ENCODE measurements around the gene DMRT3.
"Not testable (repeated sequence)": the region's sequence is repeated elsewhere in the genome, so short reads cannot be mapped to it uniquely, and the experiment has no call there.

DMRT3 gene

DNA sequence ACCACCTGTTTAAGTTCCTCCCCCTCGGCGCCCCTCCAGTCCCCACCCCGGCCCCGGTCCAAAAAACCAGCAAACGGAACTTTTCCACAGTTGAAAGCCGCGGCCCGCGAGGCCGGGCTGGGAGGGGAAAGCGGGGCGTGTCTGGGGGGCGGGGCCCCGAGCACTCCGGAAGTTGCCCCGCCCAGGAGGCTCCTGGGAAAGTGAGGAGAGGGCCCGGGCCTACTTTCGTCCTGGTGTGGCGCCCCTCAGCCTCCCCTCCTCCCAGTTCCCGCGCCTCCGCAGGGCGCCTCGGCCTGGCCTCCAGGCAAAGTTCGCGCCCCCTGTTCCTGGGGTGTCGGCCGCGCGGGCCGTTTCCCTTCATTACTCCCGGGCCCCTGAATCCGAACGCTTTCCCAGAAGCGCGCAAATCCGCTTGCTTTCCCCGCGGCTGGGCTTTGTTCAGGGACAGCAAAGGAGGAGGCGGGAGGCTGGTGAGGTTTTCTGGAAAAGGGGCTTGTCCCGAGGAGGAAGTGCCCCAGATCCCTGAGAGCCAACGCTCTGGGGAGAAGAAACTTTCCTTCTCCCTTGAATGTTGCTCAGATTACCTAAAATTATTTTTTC lies 4.5 kb upstream of the DMRT3 start:
- DNase-seq (ENCODE audit: low read depth): no peak

DNA sequence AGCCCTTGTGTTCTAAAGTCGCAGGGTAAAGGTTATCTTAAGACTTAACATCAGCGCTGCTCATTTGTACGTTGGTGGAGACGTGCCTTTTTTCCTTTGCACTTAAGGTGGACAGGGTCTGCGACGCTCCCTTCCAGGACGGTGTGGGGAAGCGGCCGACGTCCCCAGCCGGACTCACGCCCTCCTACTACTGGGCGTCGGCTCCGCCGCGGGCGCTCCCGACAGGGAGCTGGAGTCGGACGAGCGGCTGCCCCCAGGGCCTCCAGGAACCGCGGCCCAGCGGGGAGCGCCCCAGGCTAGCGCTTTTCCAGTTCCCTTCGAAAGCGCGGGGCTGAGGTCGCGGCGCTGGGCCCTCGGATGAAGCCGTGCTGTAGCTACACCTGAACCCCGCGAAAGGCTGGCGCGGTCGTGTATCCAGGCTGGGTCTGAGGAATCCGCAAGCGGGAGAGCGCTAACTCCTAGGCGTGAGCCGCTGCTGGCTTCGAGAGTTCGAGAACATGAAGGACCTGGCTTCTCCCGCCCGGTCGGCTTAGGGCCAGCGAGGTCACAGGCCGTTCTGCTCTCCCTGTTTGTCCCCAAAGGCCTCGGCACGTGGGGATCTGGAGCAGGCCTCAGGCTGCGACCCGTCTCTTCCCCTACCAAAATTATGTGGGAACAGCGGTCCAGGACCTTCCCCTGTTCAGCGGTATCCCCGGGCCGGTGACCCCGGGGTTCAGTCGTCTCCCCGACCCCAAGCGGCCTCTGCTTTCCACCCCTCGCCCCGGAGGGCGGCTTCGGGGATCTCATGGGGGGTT lies 3.8 kb upstream of the DMRT3 start:
- DNase-seq (ENCODE audit: low read depth): no peak

DNA sequence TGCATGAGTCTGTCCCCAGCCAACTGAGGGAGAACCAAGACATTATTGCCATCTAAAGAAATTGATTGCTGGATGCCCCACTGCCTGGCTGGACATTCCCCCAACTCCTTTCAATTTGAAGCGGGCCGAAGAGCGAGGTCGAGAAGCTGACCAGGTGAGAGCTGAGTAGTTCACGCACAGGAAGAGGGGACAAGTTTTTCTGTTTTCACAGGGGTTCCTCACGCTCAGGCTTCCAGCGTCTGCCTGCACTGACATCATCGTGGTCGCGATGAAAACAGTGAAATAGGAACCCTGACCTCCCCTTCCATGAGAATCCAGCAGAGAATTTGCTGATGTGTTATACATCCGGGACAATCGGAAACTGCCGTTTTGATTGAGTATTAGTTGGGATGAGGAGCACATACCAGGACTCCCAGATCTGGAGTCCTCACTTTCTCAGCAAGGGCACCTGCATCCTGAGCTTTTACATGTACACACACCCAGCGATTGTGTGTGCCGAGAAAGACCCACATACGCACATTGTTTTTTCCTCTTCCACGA lies 3.1 kb upstream of the DMRT3 start:
- DNase-seq (ENCODE audit: low read depth): no peak

DNA sequence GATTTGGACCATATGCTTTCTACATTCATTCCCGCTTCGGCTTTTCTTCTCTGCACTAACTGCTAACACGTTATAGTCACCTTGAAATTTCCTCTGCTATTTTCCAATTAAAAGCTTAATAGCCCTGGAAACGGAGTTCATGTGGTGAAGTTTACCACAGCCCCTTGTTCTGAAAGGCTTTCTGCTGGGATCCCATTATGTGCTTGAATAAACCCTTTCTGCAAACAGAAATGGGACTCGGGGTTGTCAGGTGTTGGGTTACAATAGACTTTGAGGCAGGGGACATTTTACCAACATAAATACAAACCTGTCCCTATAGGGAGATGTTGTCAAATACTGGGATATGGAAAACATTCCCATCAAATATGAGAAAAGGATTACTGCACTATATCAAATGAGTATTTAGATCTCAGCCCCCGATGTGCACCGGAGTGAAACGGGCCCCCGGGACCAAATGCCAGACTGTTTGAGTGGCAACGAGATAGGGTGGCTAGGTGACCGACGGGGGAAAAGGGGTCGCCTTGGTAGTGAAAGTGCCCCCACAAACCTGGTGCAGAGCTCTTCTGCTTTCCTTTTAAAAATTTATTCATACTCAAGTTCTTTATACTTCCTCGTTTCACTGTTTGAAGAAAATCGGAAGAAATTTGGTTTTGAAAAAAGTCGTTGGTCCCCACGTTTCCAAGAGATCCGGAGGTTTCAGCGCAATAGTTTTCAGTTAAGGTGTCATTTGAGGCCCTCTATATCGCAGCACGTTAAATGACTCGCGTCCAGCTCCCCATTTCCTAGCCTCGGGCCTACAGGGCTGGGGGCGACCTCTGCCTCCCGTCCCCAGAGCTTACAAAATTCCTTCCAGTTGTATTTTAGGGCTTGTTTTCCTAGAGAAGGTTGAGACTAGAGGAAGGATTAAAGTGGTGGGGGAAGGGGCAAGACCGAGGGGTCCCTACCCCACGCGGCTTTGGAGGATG lies 2.1 kb upstream of the DMRT3 start:
- DNase-seq (ENCODE audit: low read depth): no peak

DNA sequence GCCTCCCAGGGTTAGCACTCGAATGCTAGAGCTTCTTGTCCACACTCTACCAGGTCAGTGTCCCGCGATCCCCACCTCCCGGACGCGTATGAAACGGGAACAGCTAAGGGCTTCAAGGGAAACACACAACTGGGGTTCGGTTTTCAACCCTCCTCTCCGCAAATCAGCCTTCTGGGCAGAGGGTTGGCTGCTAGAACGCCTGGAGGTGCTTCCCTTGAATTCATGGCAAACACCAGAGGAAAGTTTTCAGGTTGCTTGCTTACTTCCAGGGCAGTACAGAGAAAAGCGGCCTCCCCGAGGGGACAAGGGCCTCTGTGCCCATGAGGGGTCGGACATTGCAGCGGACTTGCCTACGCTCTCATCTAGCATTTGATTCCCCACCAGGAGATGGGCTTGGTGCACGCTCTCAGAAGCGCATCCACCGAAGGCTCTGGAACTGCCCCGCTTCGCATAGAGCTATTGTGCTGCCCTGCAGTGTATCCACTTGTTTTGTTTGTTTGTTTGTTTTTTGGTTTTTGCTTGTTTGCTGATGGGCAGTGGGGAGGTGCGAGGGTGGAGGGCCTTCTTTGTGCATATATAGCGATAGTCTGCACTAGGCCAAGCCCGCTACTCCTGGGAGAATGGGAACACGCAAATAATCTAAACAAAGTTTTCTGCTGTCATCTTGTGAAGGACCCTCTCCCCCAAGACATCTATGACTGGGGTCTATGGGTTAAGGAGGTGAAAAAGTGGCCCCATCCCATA lies 1.3 kb upstream of the DMRT3 start:
- no peak for DNase-seq (ENCODE audit: low read depth)

DNA sequence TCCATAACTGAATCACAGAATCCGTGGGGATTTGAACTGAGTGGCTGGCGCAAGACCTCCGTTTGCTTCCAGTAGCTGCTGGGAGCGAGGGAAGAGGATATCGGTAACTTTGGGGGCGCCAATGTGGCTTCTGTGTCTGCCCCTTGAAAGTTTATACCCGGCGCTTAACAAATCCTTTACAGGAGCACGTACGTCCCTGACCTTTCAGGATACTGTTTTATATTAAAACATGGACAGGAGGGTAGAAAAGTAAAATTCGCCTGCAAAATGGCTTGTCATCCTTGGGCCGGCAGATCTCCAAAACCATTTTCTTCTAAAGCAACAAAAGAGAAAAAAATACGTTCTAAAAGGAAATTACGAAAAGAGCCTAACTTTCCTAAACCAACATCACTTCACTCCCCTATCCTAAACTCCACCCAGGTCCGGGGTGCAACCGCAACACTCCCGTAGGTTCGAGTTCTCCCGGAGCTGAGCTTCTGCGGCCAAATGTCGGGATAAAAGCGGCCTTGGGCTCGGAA lies 656 bp upstream of the DMRT3 start:
- DNase-seq (ENCODE audit: low read depth): no peak

DNA sequence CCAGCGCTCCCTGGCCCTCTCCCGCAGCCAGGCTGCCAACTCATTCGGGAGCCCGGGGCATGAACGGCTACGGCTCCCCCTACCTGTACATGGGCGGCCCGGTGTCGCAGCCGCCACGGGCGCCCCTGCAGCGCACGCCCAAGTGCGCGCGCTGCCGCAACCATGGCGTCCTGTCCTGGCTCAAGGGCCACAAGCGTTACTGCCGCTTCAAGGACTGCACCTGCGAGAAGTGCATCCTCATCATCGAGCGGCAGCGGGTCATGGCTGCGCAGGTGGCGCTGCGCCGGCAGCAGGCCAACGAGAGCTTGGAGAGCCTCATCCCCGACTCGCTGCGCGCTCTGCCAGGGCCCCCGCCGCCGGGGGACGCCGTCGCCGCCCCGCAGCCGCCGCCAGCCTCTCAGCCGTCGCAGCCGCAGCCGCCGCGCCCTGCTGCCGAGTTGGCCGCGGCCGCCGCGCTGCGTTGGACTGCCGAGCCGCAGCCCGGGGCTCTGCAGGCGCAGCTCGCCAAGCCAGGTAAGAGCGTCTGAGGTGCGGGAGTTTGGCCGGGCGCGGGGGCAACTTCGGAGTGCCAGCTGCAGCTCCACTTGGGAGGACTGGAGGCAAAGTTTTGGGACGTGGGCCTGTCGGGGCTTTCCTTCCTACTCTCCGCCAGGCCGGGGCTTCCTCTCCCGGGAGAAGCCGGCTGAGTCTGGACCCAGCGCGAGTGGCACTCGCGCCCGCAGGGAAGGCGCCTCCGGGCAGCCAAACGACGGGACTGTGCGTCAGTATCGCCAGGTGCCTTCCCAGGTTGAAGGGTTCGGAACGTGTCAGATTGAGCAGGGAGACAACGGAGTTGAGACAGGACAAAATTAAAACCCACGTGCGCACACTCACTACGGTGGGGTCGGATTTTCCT lies 735 bp downstream of the DMRT3 start:
- no peak for DNase-seq (ENCODE audit: low read depth)

DNA sequence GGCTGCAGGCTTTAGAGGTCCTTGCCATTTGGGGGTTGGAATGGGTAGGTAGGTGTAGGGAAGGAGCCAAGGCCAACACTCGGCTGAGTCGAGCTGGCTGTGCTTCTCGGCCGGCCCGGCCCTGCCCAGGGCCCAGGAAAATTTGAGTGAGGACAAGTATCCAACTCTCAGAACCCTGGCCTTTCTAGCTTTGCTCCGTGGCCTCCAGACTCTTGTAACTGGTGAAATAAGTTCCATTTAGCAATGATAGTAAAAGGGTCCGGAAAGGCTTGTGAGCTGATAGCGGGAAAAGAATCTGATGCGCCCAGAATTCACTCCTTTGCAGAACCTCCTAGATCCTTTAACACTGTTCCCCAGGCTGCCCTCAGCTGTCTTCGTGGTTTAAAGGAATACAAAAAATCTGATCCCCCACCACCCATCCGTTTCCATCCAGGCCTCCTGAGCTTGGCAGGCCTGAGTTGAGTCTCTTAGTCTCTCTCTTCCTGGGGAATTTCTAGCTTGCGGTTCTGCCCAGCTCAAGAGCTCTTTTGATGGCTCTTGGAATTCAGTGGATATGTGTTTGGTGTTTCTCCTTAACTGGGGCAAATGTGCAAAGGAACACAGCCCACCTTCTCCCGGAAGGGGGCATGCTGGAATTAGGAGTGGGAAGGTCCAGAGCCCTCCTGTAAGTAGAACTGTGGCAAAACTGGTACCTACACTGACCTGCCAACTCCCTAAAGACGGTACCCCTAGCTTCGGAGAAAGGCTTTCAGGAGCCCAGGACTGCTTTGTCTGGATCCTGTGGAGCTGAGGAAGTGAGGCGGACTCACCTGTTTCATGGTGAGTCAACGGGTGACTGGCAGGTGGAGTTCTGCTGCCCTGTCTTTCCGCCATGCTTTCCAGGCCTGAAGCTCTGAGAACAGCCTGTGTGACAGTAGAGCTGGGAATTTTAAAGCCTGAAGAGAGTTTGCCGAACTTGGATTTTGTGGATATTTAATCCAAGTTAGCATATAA lies 1.7 kb downstream of the DMRT3 start:
- no peak for DNase-seq (ENCODE audit: low read depth)

DNA sequence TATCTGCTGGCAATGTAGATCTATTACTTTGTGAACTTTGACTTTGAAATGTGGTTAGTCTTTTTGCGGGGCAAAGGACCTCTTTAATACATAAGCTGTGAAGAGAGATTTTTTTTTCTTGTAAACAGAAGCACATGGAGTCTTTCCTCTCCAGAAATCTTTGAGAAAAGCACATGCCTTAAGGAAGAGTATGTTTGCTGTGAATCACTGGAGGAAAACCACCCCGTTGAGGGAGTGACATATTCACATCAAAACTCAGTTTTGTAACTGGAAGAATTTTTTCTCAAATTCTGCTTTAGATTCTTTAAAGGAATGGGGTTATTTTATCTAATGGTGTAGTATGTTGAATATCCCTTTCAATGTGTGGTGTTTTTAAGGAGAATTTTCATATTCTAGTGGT lies 3.5 kb downstream of the DMRT3 start:
- no peak for DNase-seq (ENCODE audit: low read depth)

DNA sequence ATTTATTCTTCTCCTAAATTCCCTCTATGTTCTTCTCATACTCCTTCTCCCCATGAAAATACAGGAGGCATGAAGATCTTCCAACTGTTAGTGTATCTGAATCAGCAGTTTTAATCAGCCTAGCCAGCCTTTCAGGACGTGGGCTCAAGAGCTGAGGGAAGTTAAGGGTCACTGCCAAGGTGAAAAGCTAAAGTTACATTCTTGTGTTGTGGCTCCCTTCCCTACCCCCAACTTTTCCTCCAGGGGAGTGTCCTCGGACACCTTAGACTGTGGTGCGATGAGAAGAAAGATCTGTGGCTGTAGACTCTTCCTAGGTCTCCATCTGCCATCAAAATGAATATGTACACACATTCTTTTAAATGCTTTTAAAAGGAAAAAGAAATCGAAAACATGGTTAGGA lies 4.2 kb downstream of the DMRT3 start:
- no peak for DNase-seq (ENCODE audit: low read depth)

DNA sequence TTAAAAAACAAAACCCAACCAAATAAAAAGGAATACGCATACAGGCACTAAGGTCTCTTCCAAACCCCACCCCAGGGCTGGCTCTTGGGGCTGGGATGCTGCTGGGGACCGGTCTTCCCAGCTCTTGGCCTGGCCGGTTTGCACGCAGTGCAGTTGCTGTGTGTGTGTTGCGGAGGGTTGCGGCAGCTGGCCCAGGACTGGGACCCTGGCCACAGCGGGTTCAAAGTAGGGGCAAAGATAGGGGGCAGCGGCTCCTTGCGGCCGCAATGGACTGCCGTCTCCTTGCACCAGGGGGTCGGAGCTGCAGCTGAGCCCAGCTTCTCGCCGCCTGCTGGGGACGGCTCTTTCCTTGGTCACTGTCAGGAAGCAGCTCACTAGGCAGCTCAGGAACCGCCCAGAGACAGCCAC lies 5.0 kb downstream of the DMRT3 start:
- DNase-seq (ENCODE audit: low read depth): no peak

DNA sequence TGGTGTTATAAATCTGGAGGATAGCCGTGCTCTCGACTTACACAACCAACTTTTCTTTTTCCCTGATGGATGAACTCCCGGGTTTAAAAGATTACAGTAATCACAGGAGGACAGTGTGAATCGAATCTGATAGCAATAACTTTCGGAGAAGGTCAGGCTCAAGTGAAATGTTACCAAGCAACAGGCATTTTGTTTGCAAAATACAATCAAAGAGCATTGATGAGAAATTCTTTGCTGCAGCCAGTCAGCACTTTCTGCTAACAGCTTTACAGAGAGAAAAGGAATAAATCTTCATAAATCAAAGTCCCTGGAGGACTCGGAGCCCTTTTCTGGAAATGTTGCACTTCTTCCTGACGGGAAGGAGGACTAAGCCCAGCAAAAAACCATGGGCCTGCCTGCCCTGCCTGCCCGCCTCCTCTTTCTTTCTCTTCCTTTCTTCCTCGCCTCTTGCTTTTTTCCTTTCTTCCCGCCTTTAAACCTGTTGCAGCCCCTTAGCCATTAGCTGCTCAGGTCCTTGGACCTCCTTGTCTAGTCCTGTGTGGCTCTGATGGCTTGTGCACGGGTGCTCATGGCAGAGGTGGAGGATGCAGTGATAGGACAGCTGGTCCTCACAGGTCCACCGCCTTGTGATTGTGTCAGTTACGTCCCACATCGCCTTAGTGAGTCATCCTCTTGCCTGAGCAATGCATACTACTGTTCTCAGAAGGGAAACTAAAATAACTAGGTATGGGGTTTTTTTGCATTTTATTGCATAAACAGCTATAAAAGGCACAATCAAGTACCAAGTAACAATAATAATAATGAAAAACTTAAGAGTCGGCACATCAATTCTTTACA lies 6.2 kb downstream of the DMRT3 start:
- DNase-seq (ENCODE audit: low read depth): no peak

DNA sequence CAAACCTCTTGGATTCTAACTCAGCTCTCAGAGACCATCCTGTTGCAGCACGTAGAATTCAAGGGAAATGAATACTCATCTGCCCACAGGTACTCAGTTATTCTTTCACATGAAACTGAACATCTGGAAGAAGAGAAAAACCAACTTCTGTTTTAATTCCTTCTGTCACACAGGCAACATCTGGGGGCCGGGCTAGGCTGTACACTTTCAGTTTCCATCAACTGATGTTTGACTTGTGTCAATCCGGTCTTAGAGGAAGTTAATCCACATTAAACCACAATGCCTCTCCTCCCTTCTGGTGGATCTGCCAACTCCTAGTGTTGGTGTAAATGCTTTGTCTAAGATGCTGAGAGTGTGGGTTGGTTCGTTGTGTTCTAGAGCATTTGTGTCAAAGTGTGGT lies 17.6 kb downstream of the DMRT3 start:
- DNase-seq (ENCODE audit: low read depth): no peak

DNA sequence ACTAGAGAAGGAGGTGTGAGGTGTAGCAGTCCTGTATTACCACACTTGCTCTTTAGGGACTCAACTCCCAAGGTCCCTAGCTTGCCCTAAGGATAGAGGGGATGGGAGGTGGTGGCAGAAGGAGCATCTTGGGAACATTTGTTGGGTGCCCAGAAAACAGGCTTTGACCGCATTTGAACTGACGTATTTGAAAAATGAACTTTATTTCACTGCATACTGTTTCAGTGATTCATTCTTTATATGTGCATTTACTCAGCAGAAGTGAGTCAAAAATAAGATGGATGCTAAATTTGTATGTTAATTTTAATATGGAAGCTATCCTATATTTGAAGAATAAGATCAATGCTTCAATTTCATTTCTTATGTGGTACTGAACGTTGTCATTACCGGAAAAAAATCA lies 18.7 kb downstream of the DMRT3 start:
- DNase-seq (ENCODE audit: low read depth): no peak

DNA sequence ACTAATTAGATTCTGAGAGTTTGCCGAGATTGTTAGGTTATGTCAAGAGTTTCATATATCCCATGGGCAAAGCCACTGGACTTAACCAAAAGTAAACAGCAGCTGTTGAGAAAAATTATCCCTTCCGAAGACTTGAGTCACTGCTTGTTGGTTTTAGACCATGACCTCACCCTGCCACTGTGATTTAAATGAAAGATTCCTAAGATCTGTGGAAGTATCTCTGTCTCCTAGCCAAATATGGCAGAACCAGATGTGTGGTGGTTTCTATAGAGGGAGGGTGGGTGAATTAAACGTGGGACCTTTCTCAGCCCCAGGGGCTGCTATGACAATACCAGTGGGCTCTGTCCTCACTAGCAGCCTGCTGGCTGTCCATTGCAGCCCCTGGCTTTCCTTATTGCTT lies 19.3 kb downstream of the DMRT3 start:
- DNase-seq (ENCODE audit: low read depth): no peak

DNA sequence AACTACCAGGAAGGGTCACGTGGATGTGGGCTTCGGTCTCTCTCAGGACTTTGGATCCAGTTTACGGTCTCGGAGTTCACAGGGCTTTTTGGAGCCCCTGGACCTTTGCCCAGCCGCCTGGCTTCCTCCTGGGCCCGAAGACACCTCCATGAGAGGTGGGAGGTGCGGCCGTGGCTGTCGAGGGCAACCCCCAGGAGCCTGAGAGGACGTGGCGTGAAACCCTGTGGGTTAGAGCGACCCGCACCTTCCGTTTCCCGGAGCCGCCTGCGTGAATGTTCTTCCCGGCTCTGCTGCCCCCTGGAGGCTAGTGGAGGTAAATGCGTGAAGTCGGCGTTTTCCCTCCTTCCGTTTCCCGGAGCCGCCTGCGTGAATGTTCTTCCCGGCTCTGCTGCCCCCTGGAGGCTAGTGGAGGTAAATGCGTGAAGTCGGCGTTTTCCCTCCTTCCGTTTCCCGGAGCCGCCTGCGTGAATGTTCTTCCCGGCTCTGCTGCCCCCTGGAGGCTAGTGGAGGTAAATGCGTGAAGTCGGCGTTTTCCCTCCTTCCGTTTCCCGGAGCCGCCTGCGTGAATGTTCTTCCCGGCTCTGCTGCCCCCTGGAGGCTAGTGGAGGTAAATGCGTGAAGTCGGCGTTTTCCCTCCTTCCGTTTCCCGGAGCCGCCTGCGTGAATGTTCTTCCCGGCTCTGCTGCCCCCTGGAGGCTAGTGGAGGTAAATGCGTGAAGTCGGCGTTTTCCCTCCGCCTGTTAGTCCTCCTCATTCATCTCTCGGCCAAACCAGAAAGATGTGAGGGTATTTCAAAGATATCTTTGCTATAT lies 22.1 kb downstream of the DMRT3 start:
- DNase-seq (ENCODE audit: low read depth): not testable (repeated sequence)

DNA sequence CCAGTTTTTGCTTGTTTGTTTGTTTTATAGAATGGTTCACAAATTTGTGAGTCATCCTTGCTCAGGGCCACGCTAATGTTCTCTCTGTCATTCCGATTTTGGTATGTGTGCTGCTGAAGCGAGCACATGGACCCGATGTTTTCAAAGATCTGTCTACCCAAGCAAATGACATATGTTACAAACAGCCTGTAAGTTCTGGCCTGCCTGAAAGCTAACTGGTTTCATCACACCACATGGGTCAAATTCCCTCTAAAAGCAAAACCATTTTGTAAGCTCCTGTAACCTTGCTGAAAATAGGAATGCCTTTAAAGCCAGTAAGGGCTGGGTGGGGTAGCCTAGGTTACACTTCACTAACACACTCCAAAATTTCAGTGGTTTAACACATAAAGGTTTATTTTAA lies 25.4 kb downstream of the DMRT3 start:
- no peak for DNase-seq (ENCODE audit: low read depth)

All from activated T-cell treated with anti-CD3 and anti-CD28 coated beads for 24 hours (primary cell).